GM21576 (cell line): ENCODE measurements around the gene LSP1.

ENCODE experiments used
- ATAC-seq: cut with Tn5 transposase; IDR thresholded peaks from one replicate; pipeline ENCODE4 v1.9.1; 2021; ENCODE audit warnings: mild to moderate bottlenecking, moderate library complexity; ENCODE audit not compliant: unreplicated experiment

The LSP1 gene

GRCh38 chr11:1824221-1825038, 28.5 kb upstream of the LSP1 start:
- ATAC-seq: no peak

DNA sequence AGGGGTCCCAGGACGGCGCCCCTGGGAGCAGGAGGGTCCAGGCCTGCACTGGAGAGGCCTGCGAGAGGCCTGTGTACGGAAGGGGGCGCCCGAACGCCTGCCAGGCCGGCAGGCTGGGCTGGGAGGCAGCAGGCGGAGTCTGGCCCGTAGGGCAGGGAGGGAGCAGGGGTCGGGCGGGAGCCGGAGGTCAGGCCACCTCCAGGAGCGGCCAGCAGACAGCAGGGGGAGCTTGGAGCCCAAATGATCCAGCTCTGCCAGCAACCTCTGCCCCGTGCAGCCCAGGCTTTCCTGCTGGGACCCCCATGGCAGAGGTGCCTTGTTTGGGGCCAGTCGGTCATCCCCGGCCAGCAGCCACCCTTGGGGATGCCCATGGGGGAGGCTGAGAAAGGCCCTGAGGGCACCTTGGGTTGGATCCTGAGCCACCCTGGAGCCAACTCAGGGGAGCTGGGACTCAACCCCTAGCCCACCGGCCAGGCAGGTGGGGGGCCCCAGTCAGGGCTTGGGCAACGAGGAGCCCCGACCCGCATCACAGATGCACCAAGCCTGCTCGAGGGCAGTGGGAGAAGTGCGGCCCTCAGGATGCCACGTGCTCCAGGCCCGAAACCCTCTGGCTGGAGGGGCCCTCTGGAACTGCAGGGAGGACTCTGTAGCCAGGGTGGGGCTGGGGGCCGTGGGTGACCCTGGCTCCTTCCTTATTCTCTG, 27.7 kb upstream of the LSP1 start:
- no peak for ATAC-seq

- no peak for ATAC-seq
These were observed 27.0 kb upstream of the LSP1 start for GRCh38 chr11:1825785-1826451.

DNA sequence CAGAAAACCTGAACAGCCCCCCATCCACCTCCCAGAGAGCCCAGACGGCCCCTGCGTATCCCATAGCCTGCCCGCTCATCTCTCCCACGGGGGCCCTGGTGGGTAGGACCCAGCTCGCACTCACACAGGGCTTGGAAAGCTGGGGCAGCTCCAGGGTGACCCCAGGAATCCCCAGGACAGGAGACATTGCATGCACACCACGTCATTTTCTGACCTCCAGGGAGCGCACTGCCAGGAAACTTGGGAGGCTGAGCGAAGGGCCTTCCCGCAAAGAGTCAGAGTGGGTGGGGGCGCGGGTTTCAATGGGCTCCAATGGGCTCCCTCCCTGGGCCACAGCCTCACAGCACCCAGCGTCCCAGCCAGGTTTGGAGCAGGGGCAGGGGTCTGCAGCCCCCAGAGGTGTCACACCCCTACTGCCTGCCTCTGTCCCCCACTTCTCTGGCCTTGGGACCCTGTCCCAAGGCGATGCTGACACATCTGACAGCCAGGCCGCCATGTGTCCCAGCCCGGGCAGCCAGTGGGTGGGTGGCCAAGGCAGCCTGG, 26.3 kb upstream of the LSP1 start:
- ATAC-seq: no peak

DNA sequence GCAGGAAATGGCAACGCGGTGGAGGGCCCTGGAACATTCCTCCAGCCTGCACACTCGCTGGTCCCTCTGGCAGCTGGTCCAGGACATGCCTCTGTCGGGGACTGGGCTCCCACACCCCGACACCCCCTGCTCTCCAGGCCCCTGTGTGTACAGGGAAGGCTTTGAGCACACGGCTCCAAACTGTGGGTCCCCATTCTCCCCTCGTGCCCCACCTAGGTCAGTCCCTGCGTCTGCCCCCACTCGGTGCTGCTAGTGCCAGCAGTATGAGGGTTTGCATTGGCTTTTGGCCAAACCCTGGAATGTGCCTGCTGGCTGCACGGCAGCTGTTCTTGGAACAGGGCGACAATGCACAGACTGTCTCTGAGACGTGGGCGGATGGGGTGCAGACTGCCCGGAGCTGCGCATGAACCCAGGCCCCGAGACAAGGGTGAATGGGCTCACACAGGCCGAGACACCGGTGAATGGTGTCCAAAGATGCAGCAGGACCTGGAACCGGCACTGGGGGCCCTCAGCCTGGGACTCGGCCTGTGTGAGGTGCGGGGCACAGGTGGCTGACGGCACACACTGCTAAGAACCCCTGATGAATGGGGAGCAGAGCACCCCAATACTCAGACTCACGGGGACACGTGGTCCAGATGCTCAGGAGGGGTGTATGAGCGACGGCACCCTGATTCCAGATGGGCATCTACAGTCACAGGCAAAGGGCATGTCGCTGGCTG, 25.6 kb upstream of the LSP1 start:
- no peak for ATAC-seq

DNA sequence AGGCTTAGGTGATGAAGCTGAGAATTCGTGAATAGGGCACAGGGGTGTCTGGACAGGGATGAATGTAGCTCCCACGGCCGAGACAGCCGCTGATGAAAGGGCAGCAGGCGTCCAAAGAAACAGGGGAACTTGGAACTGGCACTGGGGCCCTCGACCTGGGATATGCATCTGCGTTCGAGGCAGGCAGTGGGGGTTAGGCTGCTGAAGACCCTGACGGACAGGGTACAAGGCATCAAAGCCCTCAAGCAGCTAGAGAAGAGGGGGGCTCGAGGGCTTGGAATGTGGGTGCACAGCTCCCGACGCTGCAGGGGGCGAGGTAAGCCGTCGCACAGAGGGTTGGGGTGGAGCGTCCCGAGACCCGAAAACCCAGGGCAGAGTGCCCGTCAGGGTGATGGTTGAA, 25.0 kb upstream of the LSP1 start:
- ATAC-seq: no peak

- ATAC-seq: no peak
These were observed 24.3 kb upstream of the LSP1 start for GRCh38 chr11:1828542-1828941.

DNA sequence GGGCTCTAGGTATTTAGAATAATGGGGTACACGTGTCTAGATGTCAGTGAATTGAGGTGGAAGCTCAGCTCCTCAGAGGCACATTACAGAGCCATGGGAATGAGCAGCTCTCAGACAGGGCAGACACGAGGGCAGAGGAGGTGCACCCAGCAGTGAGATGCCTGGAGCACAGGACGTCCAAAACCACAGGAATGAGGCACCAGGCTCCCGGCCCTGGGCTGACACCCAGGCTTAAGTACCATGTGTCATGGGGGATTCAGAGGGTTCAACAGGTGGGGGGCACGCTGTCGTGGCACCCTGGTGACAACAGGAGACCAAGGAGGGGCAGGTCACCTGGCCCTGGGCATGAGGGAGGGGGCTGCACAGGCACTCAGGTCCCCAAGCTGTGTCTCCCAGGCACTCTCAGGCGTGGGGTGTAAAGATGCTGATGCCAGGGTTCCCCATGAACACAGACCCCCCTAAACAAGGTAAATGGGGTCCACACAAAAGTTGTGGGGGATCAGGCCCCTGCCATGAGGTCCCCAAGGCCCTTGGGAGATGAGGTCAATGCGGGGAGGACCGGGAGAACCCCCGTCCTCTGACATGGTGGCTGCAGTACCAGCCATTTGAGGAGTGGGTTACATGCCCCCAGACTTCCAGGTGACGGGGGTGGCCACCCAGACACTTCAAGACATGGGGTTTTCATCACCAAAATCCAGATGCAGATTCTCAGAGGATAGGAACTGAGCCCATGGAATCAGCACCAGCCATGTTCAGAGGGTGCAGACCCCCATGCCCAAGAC, 23.7 kb upstream of the LSP1 start:
- ATAC-seq: no peak

- ATAC-seq: no peak
These were observed 22.9 kb upstream of the LSP1 start for GRCh38 chr11:1830004-1830321.

- ATAC-seq: no peak
These were observed 22.3 kb upstream of the LSP1 start for GRCh38 chr11:1830322-1831223.

DNA sequence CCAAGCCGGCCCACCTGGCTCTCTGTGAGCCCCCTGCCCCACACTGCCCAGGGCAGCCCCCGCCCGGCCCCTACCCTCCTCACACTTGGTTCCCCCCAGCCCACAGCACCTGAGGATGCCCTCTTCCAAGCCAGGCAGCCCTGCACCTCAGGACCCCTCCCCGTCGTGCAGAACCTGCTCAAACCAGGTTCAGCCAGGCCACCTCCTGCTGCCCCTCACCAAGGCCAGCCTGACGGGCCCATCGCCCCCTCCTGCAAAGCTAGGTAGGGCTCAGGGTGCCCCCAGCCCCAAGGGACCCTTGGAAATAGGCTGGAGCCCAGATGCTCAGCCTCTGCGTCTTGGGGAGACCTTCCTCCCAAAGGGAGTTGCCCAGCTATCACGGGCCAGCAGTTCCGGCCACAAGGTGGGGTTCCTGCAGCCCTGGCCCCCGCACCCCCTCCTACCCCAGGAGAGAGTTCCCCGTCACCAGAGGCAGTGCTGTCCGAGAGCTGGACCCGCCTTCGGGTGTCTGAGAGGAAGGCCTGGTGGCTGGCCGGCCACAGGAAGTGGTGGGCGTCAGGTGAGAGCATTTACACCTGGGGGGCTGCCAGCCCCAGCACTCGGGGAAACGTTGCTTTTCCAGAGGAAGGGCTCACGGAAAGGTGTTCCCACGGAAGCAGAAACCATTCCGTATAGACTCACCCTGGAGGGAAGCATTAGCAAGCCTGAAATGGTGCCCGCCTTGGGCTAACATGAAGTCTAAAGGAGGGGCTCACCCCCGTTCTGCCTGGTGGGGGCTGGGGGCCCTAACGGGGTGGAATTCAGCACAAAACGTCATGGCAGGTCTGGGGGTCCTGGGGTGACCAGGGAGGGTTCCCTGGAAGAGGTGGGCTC, 21.3 kb upstream of the LSP1 start:
- no peak for ATAC-seq

DNA sequence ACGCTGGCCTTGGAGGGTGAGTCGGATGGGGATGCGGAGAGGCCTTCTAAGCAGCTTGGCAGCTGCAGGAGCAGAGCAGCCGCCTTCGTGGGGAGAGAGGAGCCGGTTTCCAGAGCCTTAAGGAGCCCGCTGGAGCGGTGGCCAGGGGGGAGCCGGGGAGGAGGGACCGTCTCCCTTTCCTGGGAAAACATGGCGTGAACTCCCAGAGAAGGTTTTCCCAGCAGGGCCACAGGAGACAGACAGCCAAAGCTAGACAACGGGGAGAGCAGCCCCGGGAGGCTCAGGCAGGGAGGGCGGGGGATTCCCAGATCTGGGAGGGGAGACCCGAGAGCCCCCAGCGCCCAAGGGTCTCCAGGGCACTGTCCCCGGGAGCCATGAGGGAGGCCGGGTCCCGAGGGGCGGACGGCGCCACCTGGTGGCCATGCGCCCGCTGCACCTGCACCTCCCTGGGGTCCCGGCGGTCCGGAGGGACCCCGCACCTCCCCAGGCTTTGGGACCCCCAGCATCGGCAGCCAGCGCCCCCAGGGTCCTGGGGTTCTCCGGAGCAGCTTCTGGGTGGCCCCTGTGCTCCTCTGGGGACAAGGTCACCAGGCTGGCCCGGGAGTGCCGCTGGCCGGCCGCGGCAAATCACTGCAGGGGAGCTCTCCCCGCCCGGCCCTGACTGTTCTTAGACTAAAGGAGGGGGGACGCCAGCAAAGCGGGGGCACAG, 20.5 kb upstream of the LSP1 start:
- no peak for ATAC-seq

GRCh38 chr11:1832920-1833295, 20.0 kb upstream of the LSP1 start:
- ATAC-seq: no peak

GRCh38 chr11:1834062-1834610, 18.7 kb upstream of the LSP1 start:
- no peak for ATAC-seq

GRCh38 chr11:1834779-1835670, 17.9 kb upstream of the LSP1 start, which contains the start of gene SYT8:
TSS of gene SYT8 (plus strand) at chr11:1834990. CDS start at chr11:1835106, 116 bp downstream.
- no peak for ATAC-seq

GRCh38 chr11:1835671-1836010, 17.2 kb upstream of the LSP1 start:
- ATAC-seq: no peak
